ENCODE measurements around the gene ST8SIA4.

The ST8SIA4 gene

GRCh38 chr5:100896054-100896453 lies 7.0 kb downstream of the ST8SIA4 start:
- Histone ChIP-seq H3K9ac (ENCODE audit: low read depth, low read length, poor library complexity, severe bottlenecking) (no peak overlapping the region), H3K9me3 (ENCODE audit: insufficient read depth, low read depth, low read length) (no peaks in the 10 kb centered on the region), H3F3A (ENCODE audit: low read depth) (peaks cover 5% of the 10 kb centered on the region), H3K4me1 (ENCODE audit: insufficient read depth, low read length, poor library complexity, severe bottlenecking) (peaks cover 68% of the 10 kb centered on the region), H3K4me3 (ENCODE audit: low read length, poor library complexity, severe bottlenecking) (peak overlapping the region; percentile 48), H3K4me2 (ENCODE audit: low read depth, low read length, poor library complexity, severe bottlenecking) (peak overlapping the region; percentile 97), H3K79me2 (ENCODE audit: insufficient read depth, low read length) (peaks cover 85% of the 10 kb centered on the region), H3K9me2 (replicated peaks; ENCODE audit: low read depth, low read length) (no peaks in the 10 kb centered on the region), H3K27me3 (ENCODE audit: insufficient read depth, low read length, poor library complexity, severe bottlenecking) (no peaks in the 10 kb centered on the region), H4K20me1 (ENCODE audit: insufficient read depth, low read length, poor library complexity, severe bottlenecking) (peaks cover 32% of the 10 kb centered on the region), H2AFZ (ENCODE audit: low read length) (no peak overlapping the region), H3K36me3 (ENCODE audit: insufficient read depth, low read length) (peaks cover 9% of the 10 kb centered on the region; the same call in 1 of the 2 replicates)
- TF ChIP-seq, protein P1, sequence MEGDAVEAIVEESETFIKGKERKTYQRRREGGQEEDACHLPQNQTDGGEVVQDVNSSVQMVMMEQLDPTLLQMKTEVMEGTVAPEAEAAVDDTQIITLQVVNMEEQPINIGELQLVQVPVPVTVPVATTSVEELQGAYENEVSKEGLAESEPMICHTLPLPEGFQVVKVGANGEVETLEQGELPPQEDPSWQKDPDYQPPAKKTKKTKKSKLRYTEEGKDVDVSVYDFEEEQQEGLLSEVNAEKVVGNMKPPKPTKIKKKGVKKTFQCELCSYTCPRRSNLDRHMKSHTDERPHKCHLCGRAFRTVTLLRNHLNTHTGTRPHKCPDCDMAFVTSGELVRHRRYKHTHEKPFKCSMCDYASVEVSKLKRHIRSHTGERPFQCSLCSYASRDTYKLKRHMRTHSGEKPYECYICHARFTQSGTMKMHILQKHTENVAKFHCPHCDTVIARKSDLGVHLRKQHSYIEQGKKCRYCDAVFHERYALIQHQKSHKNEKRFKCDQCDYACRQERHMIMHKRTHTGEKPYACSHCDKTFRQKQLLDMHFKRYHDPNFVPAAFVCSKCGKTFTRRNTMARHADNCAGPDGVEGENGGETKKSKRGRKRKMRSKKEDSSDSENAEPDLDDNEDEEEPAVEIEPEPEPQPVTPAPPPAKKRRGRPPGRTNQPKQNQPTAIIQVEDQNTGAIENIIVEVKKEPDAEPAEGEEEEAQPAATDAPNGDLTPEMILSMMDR (conservative IDR thresholded peaks at IDR 0.05; ENCODE audit: low read length), result no peak
- TF ChIP-seq EZH2phosphoT487 (IDR thresholded peaks at IDR 0.05; ENCODE audit: borderline replicate concordance), result no peak

DNA sequence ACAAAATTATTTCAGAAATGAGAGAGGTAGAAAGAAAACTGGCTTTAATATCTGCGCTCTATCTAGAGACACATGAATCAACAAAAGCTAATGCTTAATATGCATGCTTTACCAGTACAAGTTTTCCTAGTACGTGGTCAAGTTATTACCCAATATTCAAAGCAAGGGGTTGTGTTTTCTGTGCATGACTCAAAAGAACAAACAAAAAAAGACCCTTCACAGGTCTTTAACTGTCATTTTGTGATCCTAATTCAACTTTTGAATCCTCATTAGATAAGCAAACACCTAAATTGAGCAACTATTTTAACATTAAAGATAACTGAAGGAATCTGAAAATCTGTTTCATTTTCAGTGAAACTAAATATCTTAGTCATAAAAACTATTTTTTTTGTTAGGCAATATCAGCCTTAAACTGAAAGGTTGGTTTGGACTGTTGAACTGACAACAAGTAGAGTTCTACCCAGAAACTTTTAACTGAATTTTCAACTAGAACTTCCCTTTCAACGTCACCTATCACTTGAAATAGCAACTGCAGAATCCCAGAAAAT lies 12.5 kb downstream of the ST8SIA4 start:
- H3F3A ChIP-seq (ENCODE audit: low read depth), result no peaks in the 10 kb centered on the region
- H3K4me2 ChIP-seq (ENCODE audit: low read depth, low read length, poor library complexity, severe bottlenecking), result peak overlapping the region; percentile 88
- H3K4me3 ChIP-seq (ENCODE audit: low read length, poor library complexity, severe bottlenecking), result peak overlapping the region; percentile 65
- no peak for TF ChIP-seq EZH2phosphoT487 (IDR thresholded peaks at IDR 0.05; ENCODE audit: borderline replicate concordance)
- TF ChIP-seq, protein P1 (conservative IDR thresholded peaks at IDR 0.05; ENCODE audit: low read length), result no peak
- H3K9me3 ChIP-seq (ENCODE audit: insufficient read depth, low read depth, low read length), result no peaks in the 10 kb centered on the region
- H4K20me1 ChIP-seq (ENCODE audit: insufficient read depth, low read length, poor library complexity, severe bottlenecking), result no peaks in the 10 kb centered on the region
- no peaks in the 10 kb centered on the region for H3K27me3 ChIP-seq (ENCODE audit: insufficient read depth, low read length, poor library complexity, severe bottlenecking)
- peaks cover 14% of the 10 kb centered on the region; the same call in 1 of the 2 replicates for H3K36me3 ChIP-seq (ENCODE audit: insufficient read depth, low read length)
- peaks cover 86% of the 10 kb centered on the region for H3K79me2 ChIP-seq (ENCODE audit: insufficient read depth, low read length)
- no peak overlapping the region for H2AFZ ChIP-seq (ENCODE audit: low read length)
- peak overlapping the region; percentile 68 for H3K9ac ChIP-seq (ENCODE audit: low read depth, low read length, poor library complexity, severe bottlenecking)
- H3K4me1 ChIP-seq (ENCODE audit: insufficient read depth, low read length, poor library complexity, severe bottlenecking), result peaks cover 67% of the 10 kb centered on the region
- H3K9me2 ChIP-seq (replicated peaks; ENCODE audit: low read depth, low read length), result no peaks in the 10 kb centered on the region

DNA sequence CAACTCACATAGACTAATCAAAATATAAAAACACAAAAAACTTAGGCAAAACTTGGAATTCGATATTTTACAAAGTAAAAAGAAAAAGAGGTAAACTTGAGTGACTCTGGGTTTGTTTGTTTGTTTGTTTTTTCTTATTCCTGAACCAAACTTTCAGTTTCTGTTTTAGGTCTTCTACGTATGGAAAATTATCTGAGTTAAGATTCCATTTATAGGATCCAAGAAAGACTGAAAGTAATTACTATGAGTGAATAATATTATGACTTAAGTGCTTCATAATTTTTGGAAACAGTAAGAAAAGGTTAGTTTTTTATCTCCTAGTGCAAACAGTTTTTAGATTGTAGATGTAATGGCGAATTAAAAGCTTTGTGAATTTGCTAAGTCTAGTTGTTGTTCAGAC lies 13.2 kb downstream of the ST8SIA4 start:
- H3K4me3 ChIP-seq (ENCODE audit: low read length, poor library complexity, severe bottlenecking), result peak overlapping the region; percentile 65
- peak overlapping the region; percentile 88 for H3K4me2 ChIP-seq (ENCODE audit: low read depth, low read length, poor library complexity, severe bottlenecking)
- H3K4me1 ChIP-seq (ENCODE audit: insufficient read depth, low read length, poor library complexity, severe bottlenecking), result peaks cover 63% of the 10 kb centered on the region

More for the DNA sequence above, 13.2 kb downstream of the ST8SIA4 start:
- H3K36me3 ChIP-seq (ENCODE audit: insufficient read depth, low read length), result peaks cover 13% of the 10 kb centered on the region; the same call in 1 of the 2 replicates
- no peak overlapping the region for H2AFZ ChIP-seq (ENCODE audit: low read length)
- H3K27me3 ChIP-seq (ENCODE audit: insufficient read depth, low read length, poor library complexity, severe bottlenecking), result no peaks in the 10 kb centered on the region
- no peaks in the 10 kb centered on the region for H3K9me3 ChIP-seq (ENCODE audit: insufficient read depth, low read depth, low read length)
- H3F3A ChIP-seq (ENCODE audit: low read depth), result no peaks in the 10 kb centered on the region
- no peak for TF ChIP-seq EZH2phosphoT487 (IDR thresholded peaks at IDR 0.05; ENCODE audit: borderline replicate concordance)
- TF ChIP-seq, protein P1 (conservative IDR thresholded peaks at IDR 0.05; ENCODE audit: low read length), result no peak
- H3K9me2 ChIP-seq (replicated peaks; ENCODE audit: low read depth, low read length), result no peaks in the 10 kb centered on the region
- peak overlapping the region; percentile 68 for H3K9ac ChIP-seq (ENCODE audit: low read depth, low read length, poor library complexity, severe bottlenecking)
- peaks cover 83% of the 10 kb centered on the region for H3K79me2 ChIP-seq (ENCODE audit: insufficient read depth, low read length)
- H4K20me1 ChIP-seq (ENCODE audit: insufficient read depth, low read length, poor library complexity, severe bottlenecking), result no peaks in the 10 kb centered on the region

Measured in Loucy (cell line).